Colonic mucosa (tissue), 4 donors: ENCODE data around the gene BCL2L11. TPM values are rescaled to one million over a fixed set of nuclear protein-coding genes. Genes with fewer than 3 reads are reported as not detected.
"Not testable (repeated sequence)": the region's sequence is repeated elsewhere in the genome, so short reads cannot be mapped to it uniquely, and the experiment has no call there.

Experiments
- DNase-seq: peaks from one replicate; pipeline ENCODE4 v3.0.0-alpha.2; 2020
- H3K27ac ChIP-seq: fragments of 200-600 bp; one replicate; pipeline ENCODE4 v1.8.0; 2021
- H3K27me3 ChIP-seq: fragments of 200-600 bp; one replicate; pipeline ENCODE4 v1.8.0; 2021
- H3K36me3 ChIP-seq: fragments of 200-600 bp; one replicate; pipeline ENCODE4 v1.8.0; 2021
- H3K4me1 ChIP-seq: fragments of 200-600 bp; one replicate; pipeline ENCODE4 v1.8.0; 2021; ENCODE audit warnings: mild to moderate bottlenecking
- H3K4me3 ChIP-seq: fragments of 200-600 bp; one replicate; pipeline ENCODE4 v1.8.0; 2021
- H3K9ac ChIP-seq, 2 donors: one replicate each; pipeline ENCODE4 v1.7.0; 2013; ENCODE audit warnings: control low read depth in 2 of 2, low read depth in 2 of 2, low read length in 2 of 2
- H3K9me3 ChIP-seq: fragments of 200-600 bp; one replicate; pipeline ENCODE4 v1.8.0; 2021
- CTCF ChIP-seq: fragments of 200-600 bp; IDR thresholded peaks from one replicate; pipeline ENCODE4 v1.8.0; 2022; ENCODE audit warnings: antibody characterized with exemption, mild to moderate bottlenecking
- intact Hi-C: fragments of 100-400 bp; cut with DNase I; formaldehyde crosslinking; loops from one replicate; pipeline ENCODE4 v1.14.1; 2022
- total RNA-seq, 2 donors: library from RNA; stranded (reverse); fragmentation: NEBNext Ultra II Directional in 1 of 2; extraction: Animal tissue kit (Norgen Biotek cat#: 25700) in 1 of 2; gene quantifications; one replicate each; pipeline ENCODE4 v1.2.1, GENCODE V29; 2021
- donor health status: healthy.
- donor health status: DM: no; HTN: no; CAD: no.
- donor health status: DM: no; HTN: no; CAD: no.

Gene BCL2L11
- total RNA-seq, result 10 to 100 TPM; 21.3 to 31.7 TPM

GRCh38 chr2:111120253-111121027 lies at the start of gene BCL2L11:
TSS of gene BCL2L11 (plus strand) at chr2:111120914. CDS start at chr2:111123746, 2,832 bp downstream.
- no peak for TF ChIP-seq CTCF
- H3K9ac ChIP-seq, result peak within 1 kb of the TSS; percentile 76 to 90
- H3K9me3 ChIP-seq, result no peaks in the 10 kb centered on the region
- no peaks in the 10 kb centered on the region for H3K36me3 ChIP-seq
- H3K27me3 ChIP-seq, result peaks cover 7% of the 10 kb centered on the region
- peak within 1 kb of the TSS; percentile 86 for H3K27ac ChIP-seq
- intact Hi-C loops, result no loop called here
- peak; percentile 96 for DNase-seq
- H3K4me1 ChIP-seq, result peaks cover 6% of the 10 kb centered on the region
- H3K4me3 ChIP-seq, result peak within 1 kb of the TSS; percentile 82

GRCh38 chr2:111071600-111072171 lies 49.0 kb upstream of the BCL2L11 start:
- no peak overlapping the region for H3K27ac ChIP-seq
- no peak for TF ChIP-seq CTCF

GRCh38 chr2:111072220-111072871 lies 48.4 kb upstream of the BCL2L11 start:
- no peak for DNase-seq

More at GRCh38 chr2:111071600-111072171, 49.0 kb upstream of the BCL2L11 start:
- no peak overlapping the region for H3K9ac ChIP-seq
- intact Hi-C loops, result no loop called here
- H3K36me3 ChIP-seq, result no peaks in the 10 kb centered on the region
- H3K4me3 ChIP-seq, result no peak overlapping the region
- DNase-seq, result no peak
- no peaks in the 10 kb centered on the region for H3K9me3 ChIP-seq
- no peaks in the 10 kb centered on the region for H3K27me3 ChIP-seq
- no peaks in the 10 kb centered on the region for H3K4me1 ChIP-seq

GRCh38 chr2:111082659-111083058 lies 38.1 kb upstream of the BCL2L11 start:
- H3K4me1 ChIP-seq, H3K4me3 ChIP-seq, H3K9ac ChIP-seq, DNase-seq, H3K36me3 ChIP-seq, intact Hi-C loops, H3K9me3 ChIP-seq, H3K27ac ChIP-seq, H3K27me3 ChIP-seq: not testable (repeated sequence)

More at GRCh38 chr2:111072220-111072871, 48.4 kb upstream of the BCL2L11 start:
- no peak overlapping the region for H3K4me3 ChIP-seq
- no peak overlapping the region for H3K27ac ChIP-seq
- H3K9me3 ChIP-seq, result no peaks in the 10 kb centered on the region
- no peaks in the 10 kb centered on the region for H3K27me3 ChIP-seq
- intact Hi-C loops, result no loop called here
- H3K9ac ChIP-seq, result no peak overlapping the region
- no peaks in the 10 kb centered on the region for H3K36me3 ChIP-seq
- no peaks in the 10 kb centered on the region for H3K4me1 ChIP-seq
- TF ChIP-seq CTCF, result no peak

GRCh38 chr2:111091811-111092211 lies 28.9 kb upstream of the BCL2L11 start:
- TF ChIP-seq CTCF, result no peak
- H3K9ac ChIP-seq, result no peak overlapping the region
- DNase-seq, result no peak
- no peaks in the 10 kb centered on the region for H3K36me3 ChIP-seq
- H3K27ac ChIP-seq, result no peak overlapping the region
- intact Hi-C loops, result no loop called here
- no peaks in the 10 kb centered on the region for H3K9me3 ChIP-seq
- no peak overlapping the region for H3K4me3 ChIP-seq
- no peaks in the 10 kb centered on the region for H3K4me1 ChIP-seq
- H3K27me3 ChIP-seq, result no peaks in the 10 kb centered on the region
